GM18861 (cell line): ENCODE measurements around the gene DZIP1.
"Not testable (repeated sequence)": the region's sequence is repeated elsewhere in the genome, so short reads cannot be mapped to it uniquely, and the experiment has no call there.

Source experiments
- ATAC-seq: cut with Tn5 transposase; IDR thresholded peaks from one replicate; pipeline ENCODE4 v1.9.1; 2021; ENCODE audit not compliant: unreplicated experiment

Gene DZIP1

GRCh38 chr13:95644601-95645052 is at the start of gene DZIP1:
Gene DZIP1 (minus strand): TSS chr13:95644706. CDS start chr13:95642029, 2,677 bp downstream.
- no peak for ATAC-seq

- ATAC-seq: not testable (repeated sequence)
Observed at GRCh38 chr13:95690986-95691385, 46.5 kb upstream of the DZIP1 start.

- no peak for ATAC-seq
Observed at GRCh38 chr13:95689582-95689926, 45.0 kb upstream of the DZIP1 start.

- not testable (repeated sequence) for ATAC-seq
Observed at GRCh38 chr13:95684960-95685359, 40.5 kb upstream of the DZIP1 start.

- no peak for ATAC-seq
Observed at GRCh38 chr13:95684418-95684817, 39.9 kb upstream of the DZIP1 start.

- ATAC-seq: no peak
Observed at GRCh38 chr13:95679722-95680121, 35.2 kb upstream of the DZIP1 start.

GRCh38 chr13:95678967-95679366 is 34.5 kb upstream of the DZIP1 start:
- no peak for ATAC-seq

- ATAC-seq: no peak
Observed at GRCh38 chr13:95677564-95678266, 33.2 kb upstream of the DZIP1 start.

- ATAC-seq: peak; percentile 95
Observed at GRCh38 chr13:95676762-95677563, 32.5 kb upstream of the DZIP1 start, which contains the start of gene DNAJC3. Gene DNAJC3 (plus strand): TSS chr13:95677139. CDS start chr13:95677256, 117 bp downstream.

GRCh38 chr13:95676105-95676761 is 31.7 kb upstream of the DZIP1 start:
- ATAC-seq: no peak

- no peak for ATAC-seq
Observed at GRCh38 chr13:95671597-95671996, 27.1 kb upstream of the DZIP1 start.

GRCh38 chr13:95667235-95667634 is 22.7 kb upstream of the DZIP1 start:
- ATAC-seq: not testable (repeated sequence)

- ATAC-seq: no peak
Observed at GRCh38 chr13:95660981-95661581, 16.6 kb upstream of the DZIP1 start.

GRCh38 chr13:95659500-95659899 is 15.0 kb upstream of the DZIP1 start:
- ATAC-seq: no peak

- no peak for ATAC-seq
Observed at GRCh38 chr13:95656386-95657015, 12.0 kb upstream of the DZIP1 start.

GRCh38 chr13:95652821-95653220 is 8.3 kb upstream of the DZIP1 start:
- ATAC-seq: no peak

- ATAC-seq: no peak
Observed at GRCh38 chr13:95652244-95652764, 7.8 kb upstream of the DZIP1 start.

GRCh38 chr13:95650696-95651095 is 6.2 kb upstream of the DZIP1 start:
- no peak for ATAC-seq

- no peak for ATAC-seq
Observed at GRCh38 chr13:95647321-95647720, 2.8 kb upstream of the DZIP1 start.

GRCh38 chr13:95643936-95644598 is 439 bp downstream of the DZIP1 start:
- no peak for ATAC-seq
